Pancreas (tissue), 10 donors: ENCODE results near the gene GTPBP8. TPM values are rescaled to one million over a fixed set of nuclear protein-coding genes. Genes with fewer than 3 reads are reported as not detected.

ENCODE experiments used
- ATAC-seq, 4 donors: fragments of 200-7000 bp; cut with Tn5 transposase; one replicate each; pipeline versions ENCODE4 v1.8.0 to v1.9.1; 2020; ENCODE audit warnings: mild to moderate bottlenecking in 4 of 4, moderate library complexity in 4 of 4
- DNase-seq, 6 donors: peaks; one replicate each; pipeline ENCODE4 v3.0.0-alpha.2; 2020
- FAIRE-seq: peaks from 2 replicates; lab custom pipeline; 2012; peaks lifted over from hg19 to GRCh38; lab: Jason Lieb, UNC
- H3K27ac ChIP-seq, 4 donors: fragments of 200-600 bp; sonication (generic); 1 replicate in 3 of 4; 2 replicates in 1 of 4; pipeline versions ENCODE4 v1.5.0 to v1.8.0; 2020
- H3K27me3 ChIP-seq, 4 donors: fragments of 200-600 bp; one replicate each; pipeline ENCODE4 v1.8.0; 2021
- H3K36me3 ChIP-seq, 3 donors: fragments of 200-600 bp; sonication (generic) in 1 of 3; one replicate each; pipeline versions ENCODE4 v1.5.0 to v1.8.0; 2020 to 2021
- H3K4me1 ChIP-seq, 3 donors: fragments of 200-600 bp; one replicate each; pipeline ENCODE4 v1.8.0; 2021
- H3K4me3 ChIP-seq, 4 donors: fragments of 200-600 bp; sonication (generic) in 2 of 4; one replicate each; pipeline versions ENCODE4 v1.5.0 to v1.8.0; 2020 to 2021
- H3K9me3 ChIP-seq, 4 donors: fragments of 200-600 bp; one replicate each; pipeline ENCODE4 v1.8.0; 2021
- CTCF ChIP-seq, 4 donors: fragments of 200-600 bp; sonication (generic) in 3 of 4; IDR thresholded peaks; one replicate each; pipeline versions ENCODE4 v1.5.0 to v1.8.0; 2021; ENCODE audit warnings: antibody characterized with exemption in 4 of 4
- WGBS, 2 donors: extraction: QIAGEN DNeasy Blood & Tissue Kit; methylation state at CpG; one replicate each; pipeline ENCODE4 v1.1.7; 2013; 5-methylcytosine and 5-hydroxymethylcytosine counted together
- intact Hi-C, 3 donors: fragments of 100-400 bp; cut with DNase I; formaldehyde crosslinking; loops; one replicate each; pipeline versions ENCODE4 v1.11.1 to v1.14.2; 2022
- polyA plus RNA-seq, 2 donors: library from polyadenylated mRNA; stranded (reverse); fragments of 200-250 nt; gene quantifications; one replicate each; pipeline ENCODE4 v1.2.3, GENCODE V29; 2013
- total RNA-seq, 6 donors: library from RNA; stranded (reverse); fragmentation: NEBNext Ultra II Directional in 4 of 6; extraction: Animal tissue kit (Norgen Biotek cat#: 25700) in 4 of 6; gene quantifications; one replicate each; pipeline versions ENCODE4 v1.2.1 to v1.2.4, GENCODE V29; 2021 to 2023
- donor health status: healthy with polysubstance abuse.
- donor health status: DM: no; HTN: no; CAD: no; lungs with moderate emphysema.
- donor health status: DM: no; HTN: no; CAD: no.
- donor health status: control.
- donor health status: control.
- donor health status: Bipolar disorder and iron deficiency.
- donor health status: DM: yes; HTN: yes; CAD: no.
- donor health status: DM: no; HTN: no; CAD: no.
- donor health status: DM: no; HTN: no; CAD: no.
- donor health status: DM: yes; HTN: yes; CAD: no.

GTPBP8 gene
- total and polyA plus RNA-seq, 8 donors = 3.6 to 14.0 (median 7.5) TPM

GRCh38 chr3:112972158-112972557, 18.6 kb upstream of the GTPBP8 start:
- no peak overlapping the region for H3K4me3 ChIP-seq
- H3K4me1 ChIP-seq = no peaks in the 10 kb centered on the region
- no peak for TF ChIP-seq CTCF (IDR thresholded peaks at IDR 0.05)
- no peak for FAIRE-seq
- H3K9me3 ChIP-seq = no peaks in the 10 kb centered on the region
- no peak for ATAC-seq
- H3K27ac ChIP-seq = no peak overlapping the region
- intact Hi-C loops = loop anchor here in 1 of 3 donors (10.0 kb wide), 1 partner anchor 327 kb away; the partner anchor contains the start of gene CCDC80
- H3K27me3 ChIP-seq = no peaks in the 10 kb centered on the region
- H3K36me3 ChIP-seq = no peaks in the 10 kb centered on the region
- no peak for DNase-seq

GRCh38 chr3:112973325-112974177, 17.2 kb upstream of the GTPBP8 start:
- 62 to 74% methylated on average over 5 of the region's 5 CpGs for WGBS, 2 donors
- no peaks in the 10 kb centered on the region for H3K36me3 ChIP-seq
- no peaks in the 10 kb centered on the region for H3K4me1 ChIP-seq
- H3K4me3 ChIP-seq = no peak overlapping the region
- no peak for FAIRE-seq
- DNase-seq = no peak
- TF ChIP-seq CTCF (IDR thresholded peaks at IDR 0.05) = no peak
- peak in 2 of 4 donors; percentile 29 to 32 for ATAC-seq
- H3K27ac ChIP-seq = no peak overlapping the region
- H3K9me3 ChIP-seq = no peaks in the 10 kb centered on the region
- H3K27me3 ChIP-seq = no peaks in the 10 kb centered on the region
- intact Hi-C loops = loop anchor here in 1 of 3 donors (10.0 kb wide), 1 partner anchor 329 kb away; the partner anchor contains the start of gene CCDC80

- Histone ChIP-seq H3K4me3 (no peak overlapping the region), H3K4me1 (peaks cover 0 to 3% (median 0%) of the 10 kb centered on the region in 3 donors), H3K27me3 (no peaks in the 10 kb centered on the region), H3K27ac (no peak overlapping the region), H3K36me3 (no peaks in the 10 kb centered on the region), H3K9me3 (no peaks in the 10 kb centered on the region)
- TF ChIP-seq CTCF (IDR thresholded peaks at IDR 0.05) = no peak
- DNase-seq = no peak
- ATAC-seq = no peak
- intact Hi-C loops = loop anchor here in 1 of 3 donors (10.0 kb wide), 1 partner anchor 329 kb away; the partner anchor contains the start of gene CCDC80
- WGBS, 2 donors = 75 to 88% methylated on average over 2 of the region's 2 CpGs
- no peak for FAIRE-seq
These were observed 16.6 kb upstream of the GTPBP8 start for GRCh38 chr3:112974178-112974517.

- no peaks in the 10 kb centered on the region for H3K27me3 ChIP-seq
- WGBS, 2 donors = 50 to 54% methylated on average over 5 of the region's 5 CpGs
- no peak for TF ChIP-seq CTCF (IDR thresholded peaks at IDR 0.05)
- no peaks in the 10 kb centered on the region for H3K36me3 ChIP-seq
- intact Hi-C loops = loop anchor here in 2 of 3 donors (5.0 to 10.0 kb wide), 2 partner anchors 238 to 330 kb away; partner anchors contain the start of gene CCDC80 (in 1 of the 2)
- H3K27ac ChIP-seq = no peak within 1 kb of the TSS
- DNase-seq (no peak), ATAC-seq (peak in 1 of 4 donors; percentile 47), FAIRE-seq (no peak)
- H3K9me3 ChIP-seq = no peaks in the 10 kb centered on the region
- peaks cover 0 to 4% (median 0%) of the 10 kb centered on the region in 3 donors for H3K4me1 ChIP-seq
- H3K4me3 ChIP-seq = no peak within 1 kb of the TSS
These were observed 15.9 kb upstream of the GTPBP8 start, which contains the start of gene CD200R1 for GRCh38 chr3:112974894-112975293. Gene CD200R1 (minus strand): TSS chr3:112975103. CDS start chr3:112974857, 246 bp downstream.
